NB4 (cell line): ENCODE data around the gene SSTR4.

Experiments
- MYC ChIP-seq: IDR thresholded peaks from 2 replicates; pipeline ENCODE4 v1.6.1; 2011; ENCODE audit warnings: low read depth, low read length
- POLR2A ChIP-seq: IDR thresholded peaks from 2 replicates; pipeline ENCODE4 v1.6.1; 2011; ENCODE audit warnings: mild to moderate bottlenecking; ENCODE audit not compliant: insufficient read length; ENCODE audit errors: extremely low read depth
- TF ChIP-seq, protein P1 (sequence below): IDR thresholded peaks from one replicate; pipeline ENCODE4 v1.5.1; 2012; ENCODE audit warnings: low read depth, low read length
- TF ChIP-seq, protein P2 (sequence below): IDR thresholded peaks from 2 replicates; pipeline ENCODE4 v1.6.1; 2011; ENCODE audit warnings: low read depth, low read length

DNA sequence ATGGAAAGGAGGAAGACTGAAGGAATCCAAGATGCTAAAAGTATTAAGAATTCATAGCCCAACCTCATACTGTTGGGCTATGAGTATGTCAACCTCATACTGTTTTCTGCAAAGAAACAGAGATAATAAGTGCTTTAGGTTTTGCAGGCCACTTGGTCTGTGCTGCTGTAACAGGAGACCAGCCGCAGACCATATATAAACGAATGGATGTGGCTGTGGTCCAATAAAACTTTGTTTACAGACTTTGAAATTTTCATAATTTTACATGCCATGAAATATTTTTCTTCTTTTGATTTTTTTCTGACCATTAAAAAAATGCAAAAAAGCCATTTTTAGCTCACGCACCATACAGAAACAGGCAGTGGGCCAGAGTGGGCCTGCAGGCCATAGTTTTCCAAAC is 28.1 kb downstream of the SSTR4 start:
- TF ChIP-seq, protein P1, sequence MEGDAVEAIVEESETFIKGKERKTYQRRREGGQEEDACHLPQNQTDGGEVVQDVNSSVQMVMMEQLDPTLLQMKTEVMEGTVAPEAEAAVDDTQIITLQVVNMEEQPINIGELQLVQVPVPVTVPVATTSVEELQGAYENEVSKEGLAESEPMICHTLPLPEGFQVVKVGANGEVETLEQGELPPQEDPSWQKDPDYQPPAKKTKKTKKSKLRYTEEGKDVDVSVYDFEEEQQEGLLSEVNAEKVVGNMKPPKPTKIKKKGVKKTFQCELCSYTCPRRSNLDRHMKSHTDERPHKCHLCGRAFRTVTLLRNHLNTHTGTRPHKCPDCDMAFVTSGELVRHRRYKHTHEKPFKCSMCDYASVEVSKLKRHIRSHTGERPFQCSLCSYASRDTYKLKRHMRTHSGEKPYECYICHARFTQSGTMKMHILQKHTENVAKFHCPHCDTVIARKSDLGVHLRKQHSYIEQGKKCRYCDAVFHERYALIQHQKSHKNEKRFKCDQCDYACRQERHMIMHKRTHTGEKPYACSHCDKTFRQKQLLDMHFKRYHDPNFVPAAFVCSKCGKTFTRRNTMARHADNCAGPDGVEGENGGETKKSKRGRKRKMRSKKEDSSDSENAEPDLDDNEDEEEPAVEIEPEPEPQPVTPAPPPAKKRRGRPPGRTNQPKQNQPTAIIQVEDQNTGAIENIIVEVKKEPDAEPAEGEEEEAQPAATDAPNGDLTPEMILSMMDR = no peak
- TF ChIP-seq POLR2A (no peak), MYC (no peak)
- TF ChIP-seq, protein P2, sequence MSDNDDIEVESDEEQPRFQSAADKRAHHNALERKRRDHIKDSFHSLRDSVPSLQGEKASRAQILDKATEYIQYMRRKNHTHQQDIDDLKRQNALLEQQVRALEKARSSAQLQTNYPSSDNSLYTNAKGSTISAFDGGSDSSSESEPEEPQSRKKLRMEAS = no peak
